Duodenal mucosa (tissue), 2 donors: ENCODE measurements around the gene ATP7B.
"Not testable (repeated sequence)": the region's sequence is repeated elsewhere in the genome, so short reads cannot be mapped to it uniquely, and the experiment has no call there.

ENCODE experiments used
- H3K27ac ChIP-seq: one replicate; pipeline ENCODE4 v1.7.0; 2013; ENCODE audit warnings: low read depth, low read length
- H3K27me3 ChIP-seq, 2 donors: one replicate each; pipeline ENCODE4 v1.7.0; 2013; ENCODE audit warnings: low read length in 2 of 2, control low read depth in 1 of 2; ENCODE audit not compliant: insufficient read depth in 2 of 2, control insufficient read depth in 1 of 2
- H3K36me3 ChIP-seq, 2 donors: one replicate each; pipeline ENCODE4 v1.7.0; 2013; ENCODE audit warnings: low read length in 2 of 2, control low read depth in 1 of 2; ENCODE audit not compliant: insufficient read depth in 2 of 2, control insufficient read depth in 1 of 2
- H3K4me1 ChIP-seq, 2 donors: one replicate each; pipeline ENCODE4 v1.7.0; 2013; ENCODE audit warnings: low read length in 2 of 2, control low read depth in 1 of 2; ENCODE audit not compliant: insufficient read depth in 2 of 2, control insufficient read depth in 1 of 2
- H3K4me3 ChIP-seq, 2 donors: one replicate each; pipeline ENCODE4 v1.7.0; 2013; ENCODE audit warnings: low read length in 2 of 2, low read depth in 1 of 2
- H3K9ac ChIP-seq, 2 donors: one replicate each; pipeline ENCODE4 v1.7.0; 2013; ENCODE audit warnings: low read length in 2 of 2, low read depth in 1 of 2
- H3K9me3 ChIP-seq, 2 donors: one replicate each; pipeline ENCODE4 v1.7.0; 2013; ENCODE audit warnings: low read length in 2 of 2, control low read depth in 1 of 2; ENCODE audit not compliant: control insufficient read depth in 1 of 2

ATP7B gene

DNA sequence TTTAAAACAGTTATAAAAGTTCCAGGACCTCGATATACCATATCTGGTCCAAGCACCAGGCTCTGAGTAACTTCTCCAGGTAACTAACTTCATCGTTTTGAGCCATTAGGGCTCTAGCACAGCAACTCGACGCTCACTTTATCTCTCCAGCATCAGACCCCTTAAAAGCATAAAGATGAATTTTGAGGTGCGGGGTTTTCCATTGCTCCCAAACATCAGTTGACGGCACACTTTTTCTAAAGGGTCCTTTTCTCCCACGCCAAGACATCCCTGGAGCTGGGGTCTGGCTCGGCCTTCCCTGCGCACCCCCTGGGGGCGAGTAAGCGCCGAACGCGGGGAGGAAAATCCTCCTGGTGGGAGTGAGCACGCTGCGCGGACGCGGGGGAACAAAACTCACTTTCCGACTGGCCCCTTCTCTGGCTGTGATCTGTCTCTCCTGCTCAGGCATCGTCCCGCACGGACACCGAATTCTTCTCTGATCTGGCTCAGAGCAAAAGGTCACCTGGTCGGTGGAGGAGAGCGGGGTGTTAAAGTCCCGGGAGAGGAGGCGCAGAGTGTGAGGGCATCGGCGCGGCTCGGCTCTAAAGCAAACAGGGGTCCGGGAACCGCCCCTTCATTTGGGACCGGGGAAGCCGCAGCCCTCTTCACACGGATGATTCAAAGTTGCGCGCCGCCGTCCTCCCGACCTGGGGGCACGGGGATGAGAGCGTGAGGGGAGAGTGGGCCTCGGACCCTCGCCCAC is at the start of gene ATP7B:
Gene ATP7B, minus strand, starts transcription at position 561 of the 742 bp plus-strand sequence. Its CDS starts 113 bp downstream, at position 448.
- Histone ChIP-seq H3K4me3 (peak within 1 kb of the TSS; percentile 98 to 100), H3K4me1 (peaks cover 20 to 25% of the 10 kb centered on the region in 2 donors), H3K9me3 (no peaks in the 10 kb centered on the region), H3K36me3 (no peaks in the 10 kb centered on the region), H3K27ac (no peak within 1 kb of the TSS), H3K9ac (peak within 1 kb of the TSS; percentile 79 to 97), H3K27me3 (peaks cover 0 to 8% of the 10 kb centered on the region in 2 donors)

DNA sequence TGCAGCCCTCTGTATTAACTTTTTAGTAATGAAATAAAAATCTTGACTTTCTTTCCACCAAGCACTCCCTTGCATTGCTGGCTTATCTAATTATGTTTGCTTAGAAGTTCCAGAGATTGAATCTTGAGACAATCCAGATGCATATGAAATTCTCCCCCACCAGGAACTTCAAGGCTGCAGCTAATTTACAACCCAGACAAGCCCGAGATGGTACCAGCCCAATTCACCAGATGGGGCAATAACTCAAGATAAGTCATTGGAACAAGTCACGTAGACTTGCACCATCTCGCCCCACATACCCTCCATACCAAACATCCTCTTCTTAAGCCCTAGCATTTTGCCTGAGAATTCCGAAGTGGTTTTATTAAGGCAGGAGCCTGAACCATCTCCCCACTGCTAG is 42.2 kb upstream of the ATP7B start:
- H3K36me3 ChIP-seq, result no peaks in the 10 kb centered on the region
- no peak overlapping the region for H3K27ac ChIP-seq
- H3K4me3 ChIP-seq, result no peak overlapping the region
- H3K9ac ChIP-seq, result no peak overlapping the region
- no peaks in the 10 kb centered on the region for H3K4me1 ChIP-seq
- H3K27me3 ChIP-seq, result no peaks in the 10 kb centered on the region
- H3K9me3 ChIP-seq, result no peaks in the 10 kb centered on the region

DNA sequence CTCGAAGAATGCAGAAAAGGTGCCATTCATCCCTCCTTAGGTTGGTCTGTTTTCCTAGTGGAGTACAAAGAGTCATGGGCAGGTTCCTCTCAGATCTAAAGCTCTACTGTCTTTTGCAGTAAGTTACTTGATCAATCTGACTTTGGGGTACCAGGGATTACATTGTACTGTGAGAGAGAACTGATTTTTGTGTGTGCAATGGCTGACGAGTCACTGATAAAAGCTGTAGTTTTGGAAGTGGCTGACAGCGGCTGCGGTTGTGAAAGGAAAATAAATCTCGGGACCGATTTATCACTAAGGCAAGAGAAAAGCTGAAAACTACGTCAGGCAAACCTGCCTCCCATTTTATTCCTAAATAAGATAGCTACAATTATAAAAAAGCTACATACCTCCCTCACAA is 40.1 kb upstream of the ATP7B start:
- no peak overlapping the region for H3K9ac ChIP-seq

DNA sequence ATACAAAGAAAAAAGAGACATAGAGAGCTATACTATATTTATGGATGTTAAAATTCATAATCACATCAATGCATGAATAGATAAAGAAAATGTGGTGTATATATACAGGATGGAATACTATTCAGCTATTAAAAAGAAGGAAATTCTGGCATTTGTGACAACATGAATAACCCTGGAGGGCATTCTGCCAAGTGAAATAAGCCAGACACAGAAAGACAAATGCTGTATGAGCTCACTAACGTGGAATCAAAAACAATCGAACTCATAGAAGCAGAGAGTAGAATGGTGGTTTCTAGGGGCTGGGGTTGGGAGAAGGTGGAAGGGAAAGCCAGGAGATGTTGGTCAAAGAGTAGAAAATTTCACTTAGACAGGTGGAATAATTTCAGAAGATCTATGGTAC is 37.3 kb upstream of the ATP7B start:
- Histone ChIP-seq H3K27ac (no peak overlapping the region), H3K4me1 (no peaks in the 10 kb centered on the region), H3K9me3 (no peaks in the 10 kb centered on the region), H3K4me3 (no peak overlapping the region), H3K36me3 (no peaks in the 10 kb centered on the region), H3K27me3 (no peaks in the 10 kb centered on the region), H3K9ac (no peak overlapping the region)

More for the DNA sequence above, 40.1 kb upstream of the ATP7B start:
- no peaks in the 10 kb centered on the region for H3K4me1 ChIP-seq
- no peaks in the 10 kb centered on the region for H3K27me3 ChIP-seq
- no peak overlapping the region for H3K27ac ChIP-seq
- no peaks in the 10 kb centered on the region for H3K36me3 ChIP-seq
- no peak overlapping the region for H3K4me3 ChIP-seq
- no peaks in the 10 kb centered on the region for H3K9me3 ChIP-seq

DNA sequence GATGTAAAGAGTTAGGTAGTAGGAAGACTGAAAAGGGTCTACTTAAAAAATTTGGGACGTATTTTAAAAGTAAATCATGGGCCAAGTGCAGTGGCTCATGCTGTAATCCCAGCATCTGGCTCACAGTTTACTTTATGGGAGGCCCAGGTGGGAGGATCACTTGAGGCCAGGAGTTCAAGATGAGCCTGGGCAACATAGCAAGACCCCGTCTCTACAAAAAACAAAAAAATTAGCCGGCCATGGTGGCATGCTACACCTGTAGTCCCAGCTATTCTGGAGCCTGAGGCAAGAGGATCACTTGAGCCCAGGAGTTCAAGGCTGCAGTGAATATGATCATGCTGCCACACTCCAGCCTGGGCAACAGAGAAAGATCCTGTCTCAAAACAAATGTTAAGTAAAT is 36.2 kb upstream of the ATP7B start:
- no peak overlapping the region for H3K4me3 ChIP-seq
- H3K36me3 ChIP-seq, result no peaks in the 10 kb centered on the region
- no peak overlapping the region for H3K27ac ChIP-seq
- H3K9ac ChIP-seq, result no peak overlapping the region
- H3K9me3 ChIP-seq, result no peaks in the 10 kb centered on the region
- H3K4me1 ChIP-seq, result no peaks in the 10 kb centered on the region
- no peaks in the 10 kb centered on the region for H3K27me3 ChIP-seq

DNA sequence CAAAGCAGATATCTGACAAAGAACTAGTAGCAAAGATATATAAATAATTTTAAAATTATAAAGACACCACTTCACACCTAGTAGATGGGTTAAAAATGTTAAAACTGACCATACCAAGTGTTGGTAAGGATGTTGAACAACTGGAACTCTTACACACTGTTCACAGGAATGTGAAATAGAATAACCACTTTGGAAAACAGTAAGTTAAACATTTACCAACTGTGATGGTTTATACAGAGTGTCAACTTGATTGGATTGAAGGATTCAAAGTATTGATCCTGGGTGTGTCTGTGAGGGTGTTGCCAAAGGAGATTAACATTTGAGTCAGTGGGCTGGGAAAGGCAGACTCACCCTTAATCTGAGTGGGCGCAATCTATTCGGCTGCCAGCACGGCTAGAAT is 32.4 kb upstream of the ATP7B start:
- Histone ChIP-seq H3K4me3 (no peak overlapping the region), H3K9me3 (no peaks in the 10 kb centered on the region), H3K27me3 (no peaks in the 10 kb centered on the region), H3K9ac (no peak overlapping the region), H3K36me3 (no peaks in the 10 kb centered on the region), H3K27ac (no peak overlapping the region), H3K4me1 (no peaks in the 10 kb centered on the region)

DNA sequence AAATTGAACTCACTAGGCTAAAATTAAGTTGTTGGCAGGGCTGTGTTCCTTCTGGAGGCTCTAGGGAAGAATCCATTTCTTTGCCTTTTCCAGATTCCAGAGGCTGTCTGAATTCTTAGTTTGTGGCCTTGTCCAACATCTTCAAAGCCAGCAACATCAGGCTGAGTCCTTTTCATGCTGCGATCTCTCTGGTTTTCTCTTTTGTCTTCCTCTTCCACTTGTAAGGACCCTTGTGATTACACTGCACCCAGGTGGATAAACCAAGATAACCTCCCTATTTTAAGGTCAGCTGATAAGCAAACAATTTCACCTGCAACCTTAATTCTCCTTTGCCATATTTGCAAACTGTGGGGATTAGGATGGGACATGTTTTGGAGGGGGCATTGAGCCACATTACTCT is 24.8 kb upstream of the ATP7B start:
- Histone ChIP-seq H3K9ac (no peak overlapping the region), H3K4me1 (no peaks in the 10 kb centered on the region), H3K27me3 (no peaks in the 10 kb centered on the region), H3K27ac (no peak overlapping the region), H3K4me3 (no peak overlapping the region), H3K36me3 (no peaks in the 10 kb centered on the region), H3K9me3 (no peaks in the 10 kb centered on the region)

DNA sequence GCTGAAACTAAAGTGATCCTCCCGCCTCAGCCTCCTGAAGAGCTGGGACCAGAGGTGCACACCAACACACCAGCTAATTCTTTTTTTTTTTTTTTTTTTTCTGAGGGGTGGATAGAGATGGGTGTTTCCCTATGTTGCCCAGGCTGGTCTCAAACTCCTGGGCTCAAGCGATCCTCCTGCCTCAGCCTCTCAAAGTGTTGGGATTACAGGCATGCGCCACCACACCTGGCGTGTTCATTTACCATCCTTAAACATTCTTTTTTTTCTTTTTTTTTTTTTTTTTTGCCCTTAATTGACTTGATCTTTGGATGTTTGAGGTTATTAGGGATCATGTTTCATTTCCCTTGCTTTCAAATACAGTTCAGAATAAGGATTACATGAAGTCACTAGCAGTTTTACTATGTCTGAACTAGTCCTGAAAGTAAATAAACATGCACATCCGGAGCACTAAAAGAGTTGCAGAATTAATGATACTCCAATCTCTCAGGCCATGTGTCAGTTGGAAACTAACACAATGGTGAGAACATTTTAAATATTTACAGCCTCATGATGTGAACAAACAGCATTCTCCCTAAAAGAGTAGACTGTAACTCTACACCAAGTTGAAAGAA is 23.5 kb upstream of the ATP7B start:
- H3K9ac ChIP-seq, result no peak overlapping the region
- H3K4me1 ChIP-seq, result no peaks in the 10 kb centered on the region
- no peak overlapping the region for H3K27ac ChIP-seq
- no peak overlapping the region for H3K4me3 ChIP-seq
- H3K36me3 ChIP-seq, result no peaks in the 10 kb centered on the region
- H3K27me3 ChIP-seq, result no peaks in the 10 kb centered on the region
- no peaks in the 10 kb centered on the region for H3K9me3 ChIP-seq

DNA sequence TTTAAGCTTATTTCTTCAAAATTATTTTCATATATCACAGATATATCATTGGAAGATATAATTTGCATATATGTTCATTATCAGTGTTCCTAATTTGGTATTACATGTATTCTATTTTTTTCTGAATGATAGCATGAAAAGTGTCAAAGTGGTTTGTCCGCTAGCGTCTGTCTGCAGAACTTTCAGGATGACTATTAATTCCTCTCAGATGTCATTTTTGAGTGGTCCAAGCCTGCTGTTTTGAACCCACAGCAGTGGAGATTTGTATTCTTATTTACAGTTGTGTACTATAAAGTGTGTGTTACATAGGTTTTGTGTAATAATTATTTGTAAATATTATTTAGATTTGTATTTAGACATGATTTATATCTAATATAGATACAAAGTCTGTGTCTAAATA is 21.8 kb upstream of the ATP7B start:
- Histone ChIP-seq H3K9me3 (no peaks in the 10 kb centered on the region), H3K4me1 (no peaks in the 10 kb centered on the region), H3K36me3 (peaks cover 5 to 8% of the 10 kb centered on the region in 2 donors), H3K27me3 (no peaks in the 10 kb centered on the region), H3K4me3 (no peak overlapping the region), H3K27ac (no peak overlapping the region), H3K9ac (no peak overlapping the region)

DNA sequence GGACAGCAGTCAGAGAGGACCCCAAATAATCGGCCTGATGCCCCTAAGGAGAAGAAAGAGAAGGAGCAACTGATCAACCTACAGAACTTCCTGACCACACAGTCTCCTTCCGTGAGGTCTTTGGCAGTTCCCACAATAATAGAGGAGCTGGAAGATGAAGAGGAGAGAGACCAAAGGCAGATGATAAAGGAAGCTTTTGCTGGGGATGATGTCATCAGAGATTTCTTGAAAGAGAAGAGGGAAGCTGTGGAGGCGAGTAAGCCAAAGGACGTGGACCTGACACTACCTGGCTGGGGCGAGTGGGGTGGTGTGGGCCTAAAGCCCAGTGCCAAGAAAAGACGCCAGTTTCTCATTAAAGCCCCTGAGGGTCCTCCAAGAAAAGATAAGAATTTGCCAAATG is 19.2 kb upstream of the ATP7B start:
- H3K27ac ChIP-seq, H3K4me3 ChIP-seq, H3K9ac ChIP-seq, H3K27me3 ChIP-seq, H3K4me1 ChIP-seq, H3K9me3 ChIP-seq: not testable (repeated sequence)
- H3K36me3 ChIP-seq, result peaks cover 18 to 25% of the 10 kb centered on the region in 2 donors
